Hematopoietic multipotent progenitor cell treated with erythropoietin and hydrocortisone succinate and interleukin-3 and kit ligand, for 6 days (in vitro differentiated cells): Measurements from ENCODE around the gene FRK.
A peak's percentile ranks its signal among the peaks of the same experiment; 100 is the strongest.
"Not testable (repeated sequence)": the region's sequence is repeated elsewhere in the genome, so short reads cannot be mapped to it uniquely, and the experiment has no call there.

Source experiments
- DNase-seq: peaks from one replicate; pipeline ENCODE4 v3.0.0-alpha.2; 2015

FRK gene

GRCh38 chr6:116004841-116005815 lies 55.6 kb downstream of the FRK start:
- DNase-seq = no peak

- DNase-seq = no peak
Measured at GRCh38 chr6:116003668-116004067, 57.0 kb downstream of the FRK start.

- DNase-seq = no peak
Measured at GRCh38 chr6:116002756-116003155, 57.9 kb downstream of the FRK start.

- DNase-seq = no peak
Measured at GRCh38 chr6:115999235-115999634, 61.5 kb downstream of the FRK start.

- no peak for DNase-seq
Measured at GRCh38 chr6:115997990-115998585, 62.6 kb downstream of the FRK start.

GRCh38 chr6:115986026-115986425 lies 74.7 kb downstream of the FRK start:
- no peak for DNase-seq

- no peak for DNase-seq
Measured at GRCh38 chr6:115984809-115985208, 75.9 kb downstream of the FRK start.

- no peak for DNase-seq
Measured at GRCh38 chr6:115983998-115984397, 76.7 kb downstream of the FRK start.

GRCh38 chr6:115982453-115982852 lies 78.2 kb downstream of the FRK start:
- DNase-seq = no peak

- DNase-seq = no peak
Measured at GRCh38 chr6:115977220-115977619, 83.5 kb downstream of the FRK start.

GRCh38 chr6:115976321-115976870 lies 84.3 kb downstream of the FRK start:
- no peak for DNase-seq

- no peak for DNase-seq
Measured at GRCh38 chr6:115972679-115973078, 88.0 kb downstream of the FRK start.

- no peak for DNase-seq
Measured at GRCh38 chr6:115971785-115972184, 88.9 kb downstream of the FRK start.

GRCh38 chr6:115969930-115970273 lies 90.8 kb downstream of the FRK start:
- no peak for DNase-seq

GRCh38 chr6:115969207-115969929 lies 91.3 kb downstream of the FRK start:
- no peak for DNase-seq

- not testable (repeated sequence) for DNase-seq
Measured at GRCh38 chr6:115960286-115960685, 100.4 kb downstream of the FRK start.

- DNase-seq = no peak
Measured at GRCh38 chr6:115958958-115959357, 101.7 kb downstream of the FRK start.

- no peak for DNase-seq
Measured at GRCh38 chr6:115954740-115955139, 106.0 kb downstream of the FRK start.

GRCh38 chr6:115948751-115949150 lies 111.9 kb downstream of the FRK start:
- no peak for DNase-seq

GRCh38 chr6:115947966-115948541 lies 112.6 kb downstream of the FRK start:
- no peak for DNase-seq

- DNase-seq = no peak
Measured at GRCh38 chr6:115945812-115946211, 114.9 kb downstream of the FRK start.

GRCh38 chr6:115945306-115945705 lies 115.4 kb downstream of the FRK start:
- peak; percentile 24 for DNase-seq

- DNase-seq = not testable (repeated sequence)
Measured at GRCh38 chr6:115944829-115945228, 115.9 kb downstream of the FRK start.
